ENCODE data around the gene ZNF507. TPM values are rescaled to one million over a fixed set of nuclear protein-coding genes. Genes with fewer than 3 reads are reported as not detected.

Gene ZNF507
- total RNA-seq, 2 donors from 2014 or later = 16.1 to 18.9 TPM

GRCh38 chr19:32337084-32337808 lies 8.2 kb upstream of the ZNF507 start:
- DNase-seq (ENCODE audit: low spot score) = no peak
- intact Hi-C loops (cut with DNase I) = no loop called here

GRCh38 chr19:32339423-32339822 lies 6.0 kb upstream of the ZNF507 start:
- no peak for DNase-seq (ENCODE audit: low spot score)
- intact Hi-C loops (cut with DNase I) = no loop called here

- intact Hi-C loops (cut with DNase I) = no loop called here
- peak; percentile 85 for DNase-seq (ENCODE audit: low spot score)
Observed at GRCh38 chr19:32339988-32340874, 5.2 kb upstream of the ZNF507 start.

GRCh38 chr19:32342695-32343094 lies 2.7 kb upstream of the ZNF507 start:
- intact Hi-C loops (cut with DNase I) = no loop called here
- DNase-seq (ENCODE audit: low spot score) = no peak

GRCh38 chr19:32343550-32344262 lies 1.7 kb upstream of the ZNF507 start:
- no peak for DNase-seq (ENCODE audit: low spot score)
- intact Hi-C loops (cut with DNase I) = no loop called here

- no peak for DNase-seq (ENCODE audit: low spot score)
- intact Hi-C loops (cut with DNase I) = no loop called here
Observed at GRCh38 chr19:32346901-32347300, 1.5 kb downstream of the ZNF507 start.

GRCh38 chr19:32347573-32347972 lies 2.2 kb downstream of the ZNF507 start:
- no peak for DNase-seq (ENCODE audit: low spot score)
- intact Hi-C loops (cut with DNase I) = no loop called here

- DNase-seq (ENCODE audit: low spot score) = no peak
- intact Hi-C loops (cut with DNase I) = no loop called here
Observed at GRCh38 chr19:32349051-32349450, 3.6 kb downstream of the ZNF507 start.

- DNase-seq (ENCODE audit: low spot score) = no peak
- intact Hi-C loops (cut with DNase I) = loop anchor here in 1 of 2 donors (10.0 kb wide), 1 partner anchor 55 kb away; the partner anchor contains the start of gene DPY19L3
Observed at GRCh38 chr19:32349724-32350470, 4.5 kb downstream of the ZNF507 start.

- intact Hi-C loops (cut with DNase I) = loop anchor here in 1 of 2 donors (10.0 kb wide), 1 partner anchor 54 kb away; the partner anchor contains the start of gene DPY19L3
- no peak for DNase-seq (ENCODE audit: low spot score)
Observed at GRCh38 chr19:32350471-32350865, 5.1 kb downstream of the ZNF507 start.

- DNase-seq (ENCODE audit: low spot score) = no peak
- intact Hi-C loops (cut with DNase I) = loop anchor here in 1 of 2 donors (10.0 kb wide), 1 partner anchor 54 kb away; the partner anchor contains the start of gene DPY19L3
Observed at GRCh38 chr19:32350987-32351348, 5.6 kb downstream of the ZNF507 start.

GRCh38 chr19:32352241-32352630 lies 6.8 kb downstream of the ZNF507 start:
- intact Hi-C loops (cut with DNase I) = loop anchor here in 1 of 2 donors (10.0 kb wide), 1 partner anchor 53 kb away; the partner anchor contains the start of gene DPY19L3
- no peak for DNase-seq (ENCODE audit: low spot score)

- intact Hi-C loops (cut with DNase I) = loop anchor here in 1 of 2 donors (10.0 kb wide), 1 partner anchor 50 kb away; the partner anchor contains the start of gene DPY19L3
- DNase-seq (ENCODE audit: low spot score) = no peak
Observed at GRCh38 chr19:32354345-32354744, 8.9 kb downstream of the ZNF507 start.

- no peak for DNase-seq (ENCODE audit: low spot score)
- intact Hi-C loops (cut with DNase I) = loop anchor here in 1 of 2 donors (10.0 kb wide), 1 partner anchor 49 kb away; the partner anchor contains the start of gene DPY19L3
Observed at GRCh38 chr19:32355309-32355708, 9.9 kb downstream of the ZNF507 start.

- DNase-seq (ENCODE audit: low spot score) = no peak
- intact Hi-C loops (cut with DNase I) = loop anchor here in 1 of 2 donors (10.0 kb wide), 1 partner anchor 47 kb away; the partner anchor contains the start of gene DPY19L3
Observed at GRCh38 chr19:32357720-32358119, 12.3 kb downstream of the ZNF507 start.

GRCh38 chr19:32358321-32358720 lies 12.9 kb downstream of the ZNF507 start:
- DNase-seq (ENCODE audit: low spot score) = no peak
- intact Hi-C loops (cut with DNase I) = loop anchor here in 1 of 2 donors (10.0 kb wide), 1 partner anchor 46 kb away; the partner anchor contains the start of gene DPY19L3

GRCh38 chr19:32359581-32359980 lies 14.2 kb downstream of the ZNF507 start:
- intact Hi-C loops (cut with DNase I) = loop anchor here in 1 of 2 donors (10.0 kb wide), 1 partner anchor 45 kb away; the partner anchor contains the start of gene DPY19L3
- DNase-seq (ENCODE audit: low spot score) = no peak

- DNase-seq (ENCODE audit: low spot score) = no peak
- intact Hi-C loops (cut with DNase I) = no loop called here
Observed at GRCh38 chr19:32361574-32362317, 16.3 kb downstream of the ZNF507 start.
